ENCODE data around the gene PTER.

The PTER gene

DNA sequence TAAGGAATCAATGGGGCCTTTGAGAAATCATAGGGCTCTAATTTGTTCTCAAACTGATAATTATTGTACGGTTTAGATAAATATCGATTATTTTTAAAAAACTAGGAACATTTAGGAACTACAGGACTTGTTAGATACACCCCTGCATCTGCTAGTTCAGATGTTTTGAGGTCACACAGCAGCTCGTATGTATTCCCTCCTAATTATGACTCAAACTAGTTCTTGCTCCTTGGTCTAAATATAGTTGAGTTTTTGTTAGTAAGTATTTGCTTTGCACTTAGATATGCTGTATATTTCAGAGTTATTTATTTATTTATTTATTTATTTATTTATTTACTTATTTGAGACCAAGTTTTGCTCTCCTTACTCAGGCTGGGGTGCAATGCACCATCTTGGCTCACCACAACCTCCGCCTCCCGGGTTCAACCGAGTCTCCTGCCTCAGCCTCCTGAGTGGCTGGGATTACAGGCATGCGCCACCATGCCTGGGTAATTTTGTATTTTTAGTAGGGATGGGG is 22.7 kb downstream of the PTER start:
- Histone ChIP-seq H3K9ac (ENCODE audit: low read length) (no peak overlapping the region), H3K4me1 (ENCODE audit: insufficient read depth, low read length, severe bottlenecking) (no peaks in the 10 kb centered on the region), H3K79me2 (ENCODE audit: insufficient read depth, low read length) (no peaks in the 10 kb centered on the region), H3F3A (ENCODE audit: insufficient read depth, low read length) (no peaks in the 10 kb centered on the region), H2AFZ (ENCODE audit: low read length) (no peak overlapping the region), H3K9me2 (ENCODE audit: low read depth, low read length) (no peaks in the 10 kb centered on the region), H3K27ac (ENCODE audit: low read depth, low read length, poor library complexity, severe bottlenecking) (no peak overlapping the region), H3K27me3 (ENCODE audit: insufficient read depth, low read length) (no peaks in the 10 kb centered on the region), H3K4me3 (ENCODE audit: low read depth, low read length, poor library complexity, severe bottlenecking) (no peak overlapping the region), H4K20me1 (ENCODE audit: insufficient read depth, low read length) (no peaks in the 10 kb centered on the region), H3K9me3 (ENCODE audit: low read length) (no peaks in the 10 kb centered on the region), H3K36me3 (ENCODE audit: insufficient read depth, low read length) (peaks cover 11% of the 10 kb centered on the region), H3K4me2 (ENCODE audit: low read length) (no peak overlapping the region)
- no peak for TF ChIP-seq EZH2 (IDR thresholded peaks at IDR 0.05; ENCODE audit: borderline replicate concordance, low read length)
- TF ChIP-seq, protein P1, sequence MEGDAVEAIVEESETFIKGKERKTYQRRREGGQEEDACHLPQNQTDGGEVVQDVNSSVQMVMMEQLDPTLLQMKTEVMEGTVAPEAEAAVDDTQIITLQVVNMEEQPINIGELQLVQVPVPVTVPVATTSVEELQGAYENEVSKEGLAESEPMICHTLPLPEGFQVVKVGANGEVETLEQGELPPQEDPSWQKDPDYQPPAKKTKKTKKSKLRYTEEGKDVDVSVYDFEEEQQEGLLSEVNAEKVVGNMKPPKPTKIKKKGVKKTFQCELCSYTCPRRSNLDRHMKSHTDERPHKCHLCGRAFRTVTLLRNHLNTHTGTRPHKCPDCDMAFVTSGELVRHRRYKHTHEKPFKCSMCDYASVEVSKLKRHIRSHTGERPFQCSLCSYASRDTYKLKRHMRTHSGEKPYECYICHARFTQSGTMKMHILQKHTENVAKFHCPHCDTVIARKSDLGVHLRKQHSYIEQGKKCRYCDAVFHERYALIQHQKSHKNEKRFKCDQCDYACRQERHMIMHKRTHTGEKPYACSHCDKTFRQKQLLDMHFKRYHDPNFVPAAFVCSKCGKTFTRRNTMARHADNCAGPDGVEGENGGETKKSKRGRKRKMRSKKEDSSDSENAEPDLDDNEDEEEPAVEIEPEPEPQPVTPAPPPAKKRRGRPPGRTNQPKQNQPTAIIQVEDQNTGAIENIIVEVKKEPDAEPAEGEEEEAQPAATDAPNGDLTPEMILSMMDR (IDR thresholded peaks at IDR 0.05; ENCODE audit: low read length) = no peak

DNA sequence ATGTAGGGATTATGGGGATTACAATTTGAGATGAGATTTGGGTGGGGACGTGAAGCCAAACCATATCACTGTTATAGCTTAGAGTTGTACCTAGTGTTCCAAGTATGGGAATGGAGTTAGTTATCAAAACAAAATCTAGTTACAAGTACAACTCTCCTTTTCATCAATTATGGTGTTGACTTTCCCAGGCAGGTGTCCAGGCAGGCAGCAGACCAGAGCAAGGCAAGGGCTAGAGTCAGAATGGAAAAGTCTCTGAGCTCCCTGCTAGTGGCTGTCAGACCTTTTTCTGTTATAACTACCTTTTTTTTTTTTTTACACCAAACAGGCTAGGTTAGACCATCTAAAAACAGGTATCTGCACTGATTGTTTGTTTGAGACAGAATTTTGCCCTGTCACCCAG is 29.2 kb downstream of the PTER start:
- Histone ChIP-seq H3K27ac (ENCODE audit: low read depth, low read length, poor library complexity, severe bottlenecking) (no peak overlapping the region), H4K20me1 (ENCODE audit: insufficient read depth, low read length) (no peaks in the 10 kb centered on the region), H3K36me3 (ENCODE audit: insufficient read depth, low read length) (peaks cover 11% of the 10 kb centered on the region; the same call in 1 of the 2 replicates), H3F3A (ENCODE audit: insufficient read depth, low read length) (no peaks in the 10 kb centered on the region), H3K4me2 (ENCODE audit: low read length) (no peak overlapping the region), H3K4me1 (ENCODE audit: insufficient read depth, low read length, severe bottlenecking) (no peaks in the 10 kb centered on the region), H3K4me3 (ENCODE audit: low read depth, low read length, poor library complexity, severe bottlenecking) (no peak overlapping the region), H3K79me2 (ENCODE audit: insufficient read depth, low read length) (no peaks in the 10 kb centered on the region), H3K9ac (ENCODE audit: low read length) (no peak overlapping the region), H3K9me3 (ENCODE audit: low read length) (no peaks in the 10 kb centered on the region), H2AFZ (ENCODE audit: low read length) (no peak overlapping the region), H3K9me2 (ENCODE audit: low read depth, low read length) (no peaks in the 10 kb centered on the region), H3K27me3 (ENCODE audit: insufficient read depth, low read length) (no peaks in the 10 kb centered on the region)
- no peak for TF ChIP-seq EZH2 (IDR thresholded peaks at IDR 0.05; ENCODE audit: borderline replicate concordance, low read length)
- TF ChIP-seq, protein P1 (IDR thresholded peaks at IDR 0.05; ENCODE audit: low read length) = no peak

DNA sequence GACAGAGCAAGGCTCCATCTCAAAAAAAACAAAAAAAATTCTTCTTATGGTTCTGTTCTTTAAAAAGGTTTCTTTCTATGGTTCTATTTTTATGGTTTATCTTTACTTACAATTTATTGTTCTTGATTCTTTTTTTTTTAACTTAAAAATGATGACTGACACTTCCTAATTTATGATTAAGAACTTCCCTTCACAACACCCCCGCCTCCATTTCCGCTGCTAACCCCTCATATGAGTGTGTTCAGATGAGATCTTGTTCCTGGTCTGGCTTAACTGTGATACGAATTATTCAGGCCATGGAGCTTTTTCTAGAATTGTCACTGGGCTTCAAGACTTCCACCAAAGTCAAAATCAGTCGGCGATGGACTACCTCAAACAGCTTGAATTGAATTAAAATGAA is 33.9 kb downstream of the PTER start:
- H3K79me2 ChIP-seq (ENCODE audit: insufficient read depth, low read length) = no peaks in the 10 kb centered on the region
- no peak overlapping the region for H2AFZ ChIP-seq (ENCODE audit: low read length)
- H3K4me3 ChIP-seq (ENCODE audit: low read depth, low read length, poor library complexity, severe bottlenecking) = no peak overlapping the region
- no peaks in the 10 kb centered on the region for H3K9me2 ChIP-seq (ENCODE audit: low read depth, low read length)
- no peak for TF ChIP-seq EZH2 (IDR thresholded peaks at IDR 0.05; ENCODE audit: borderline replicate concordance, low read length)
- TF ChIP-seq, protein P1 (IDR thresholded peaks at IDR 0.05; ENCODE audit: low read length) = no peak
- H3F3A ChIP-seq (ENCODE audit: insufficient read depth, low read length) = no peaks in the 10 kb centered on the region
- H3K9me3 ChIP-seq (ENCODE audit: low read length) = no peaks in the 10 kb centered on the region
- H3K27ac ChIP-seq (ENCODE audit: low read depth, low read length, poor library complexity, severe bottlenecking) = no peak overlapping the region
- no peak overlapping the region for H3K4me2 ChIP-seq (ENCODE audit: low read length)
- no peaks in the 10 kb centered on the region for H4K20me1 ChIP-seq (ENCODE audit: insufficient read depth, low read length)
- no peaks in the 10 kb centered on the region for H3K27me3 ChIP-seq (ENCODE audit: insufficient read depth, low read length)
- H3K4me1 ChIP-seq (ENCODE audit: insufficient read depth, low read length, severe bottlenecking) = no peaks in the 10 kb centered on the region
- H3K36me3 ChIP-seq (ENCODE audit: insufficient read depth, low read length) = peaks cover 4% of the 10 kb centered on the region; the same call in 1 of the 2 replicates
- H3K9ac ChIP-seq (ENCODE audit: low read length) = no peak overlapping the region
